ENCODE data around the gene MTRF1L.
A peak's percentile ranks its signal among the peaks of the same experiment; 100 is the strongest.

The MTRF1L gene

DNA sequence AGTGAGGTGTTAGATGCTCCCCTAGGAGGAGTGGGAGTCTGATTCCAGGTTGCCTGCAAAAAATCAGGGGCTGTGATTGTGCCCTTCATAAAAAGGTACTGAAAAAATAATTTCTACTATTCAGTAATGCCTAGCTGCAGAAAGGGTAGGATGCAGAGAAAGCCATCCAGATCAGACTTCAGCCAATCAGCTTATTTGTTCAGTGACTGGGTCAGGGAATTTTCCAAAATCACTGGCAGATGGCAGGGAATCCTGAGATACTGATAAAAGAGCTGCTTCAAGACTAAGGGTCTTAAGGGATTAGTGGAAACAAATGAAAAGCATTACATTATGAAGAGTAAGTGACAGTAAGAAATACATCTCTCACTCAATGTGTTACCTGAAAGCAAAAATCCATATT is 42.8 kb upstream of the MTRF1L start:
- Histone ChIP-seq H4K8ac (ENCODE audit: low read length) (no peak overlapping the region), H3K4ac (ENCODE audit: low read depth in 1 of 2, low read length in 2 of 2) (no peak overlapping the region), H3K79me1 (replicated peaks; ENCODE audit: low read length, poor library complexity, severe bottlenecking) (peaks cover 19% of the 10 kb centered on the region), H2AK5ac (ENCODE audit: low read length, severe bottlenecking) (no peak overlapping the region), H3K14ac (ENCODE audit: low read length in 2 of 2) (no peak overlapping the region), H2BK5ac (ENCODE audit: low read depth, low read length, poor library complexity, severe bottlenecking) (no peak overlapping the region), H3K27ac (ENCODE audit: low read length, poor library complexity, severe bottlenecking) (no peak overlapping the region), H3K4me1 (ENCODE audit: control insufficient read depth, insufficient read depth, low read depth, low read length) (no peaks in the 10 kb centered on the region), H2BK12ac (ENCODE audit: low read length in 2 of 2) (no peak overlapping the region), H3K23ac (ENCODE audit: low read length in 2 of 2) (no peak overlapping the region), H3K18ac (ENCODE audit: low read depth in 1 of 2, low read length in 2 of 2) (no peak overlapping the region), H3K27me3 (ENCODE audit: control insufficient read depth in 1 of 2, insufficient read depth in 1 of 2, low read length in 2 of 2) (no peaks in the 10 kb centered on the region), H2AFZ (ENCODE audit: low read depth, low read length) (no peak overlapping the region), H3K9me3 (ENCODE audit: control insufficient read depth, low read length) (no peaks in the 10 kb centered on the region), H3K9ac (ENCODE audit: low read length) (no peak overlapping the region), H2BK120ac (ENCODE audit: low read depth, low read length) (no peak overlapping the region), H2BK15ac (ENCODE audit: low read depth, poor library complexity, severe bottlenecking) (no peak overlapping the region), H3K4me2 (ENCODE audit: low read length, poor library complexity, severe bottlenecking) (no peak overlapping the region), H3K4me3 (ENCODE audit: insufficient read depth in 1 of 2, low read depth in 1 of 2, low read length in 2 of 2) (no peak overlapping the region), H3K36me3 (ENCODE audit: control insufficient read depth in 1 of 2, insufficient read depth in 2 of 2, low read depth in 1 of 2, low read length in 2 of 2) (peaks cover 4 to 28% of the 10 kb centered on the region in 2 experiments), H4K91ac (ENCODE audit: low read length) (no peak overlapping the region)
- no peak for DNase-seq

- no peaks in the 10 kb centered on the region for H3K27me3 ChIP-seq (ENCODE audit: control insufficient read depth in 1 of 2, insufficient read depth in 1 of 2, low read length in 2 of 2)
- H3K36me3 ChIP-seq (ENCODE audit: control insufficient read depth in 1 of 2, insufficient read depth in 2 of 2, low read depth in 1 of 2, low read length in 2 of 2) = peaks cover 4 to 38% of the 10 kb centered on the region in 2 experiments
- no peak overlapping the region for H3K18ac ChIP-seq (ENCODE audit: low read depth in 1 of 2, low read length in 2 of 2)
- 80% methylated on average over 2 of the region's 4 CpGs for WGBS
- no peaks in the 10 kb centered on the region for H3K9me3 ChIP-seq (ENCODE audit: control insufficient read depth, low read length)
- no peak overlapping the region for H3K4me3 ChIP-seq (ENCODE audit: insufficient read depth in 1 of 2, low read depth in 1 of 2, low read length in 2 of 2)
- no peak overlapping the region for H2BK120ac ChIP-seq (ENCODE audit: low read depth, low read length)
- H2AK5ac ChIP-seq (ENCODE audit: low read length, severe bottlenecking) = no peak overlapping the region
- no peak overlapping the region for H3K27ac ChIP-seq (ENCODE audit: low read length, poor library complexity, severe bottlenecking)
- H3K79me1 ChIP-seq (replicated peaks; ENCODE audit: low read length, poor library complexity, severe bottlenecking) = peaks cover 21% of the 10 kb centered on the region
- no peak overlapping the region for H3K4ac ChIP-seq (ENCODE audit: low read depth in 1 of 2, low read length in 2 of 2)
- no peak overlapping the region for H3K9ac ChIP-seq (ENCODE audit: low read length)
- no peak overlapping the region for H2BK12ac ChIP-seq (ENCODE audit: low read length in 2 of 2)
- no peak overlapping the region for H3K14ac ChIP-seq (ENCODE audit: low read length in 2 of 2)
- H2BK5ac ChIP-seq (ENCODE audit: low read depth, low read length, poor library complexity, severe bottlenecking) = no peak overlapping the region
- no peak overlapping the region for H3K23ac ChIP-seq (ENCODE audit: low read length in 2 of 2)
- no peak overlapping the region for H3K4me2 ChIP-seq (ENCODE audit: low read length, poor library complexity, severe bottlenecking)
- no peak for DNase-seq
- no peak overlapping the region for H2AFZ ChIP-seq (ENCODE audit: low read depth, low read length)
- no peak overlapping the region for H4K8ac ChIP-seq (ENCODE audit: low read length)
- no peak overlapping the region for H2BK15ac ChIP-seq (ENCODE audit: low read depth, poor library complexity, severe bottlenecking)
- H3K4me1 ChIP-seq (ENCODE audit: control insufficient read depth, insufficient read depth, low read depth, low read length) = no peaks in the 10 kb centered on the region
- no peak overlapping the region for H4K91ac ChIP-seq (ENCODE audit: low read length)
Measured at GRCh38 chr6:153044295-153044694, 41.8 kb upstream of the MTRF1L start.

GRCh38 chr6:153043719-153044118 is 41.2 kb upstream of the MTRF1L start:
- Histone ChIP-seq H2AFZ (ENCODE audit: low read depth, low read length) (no peak overlapping the region), H3K36me3 (ENCODE audit: control insufficient read depth in 1 of 2, insufficient read depth in 2 of 2, low read depth in 1 of 2, low read length in 2 of 2) (peaks cover 8 to 44% of the 10 kb centered on the region in 2 experiments), H3K4me1 (ENCODE audit: control insufficient read depth, insufficient read depth, low read depth, low read length) (no peaks in the 10 kb centered on the region), H3K9me3 (ENCODE audit: control insufficient read depth, low read length) (no peaks in the 10 kb centered on the region), H2BK15ac (ENCODE audit: low read depth, poor library complexity, severe bottlenecking) (no peak overlapping the region), H2BK12ac (ENCODE audit: low read length in 2 of 2) (no peak overlapping the region), H3K9ac (ENCODE audit: low read length) (no peak overlapping the region), H3K18ac (ENCODE audit: low read depth in 1 of 2, low read length in 2 of 2) (no peak overlapping the region), H3K14ac (ENCODE audit: low read length in 2 of 2) (no peak overlapping the region), H2BK120ac (ENCODE audit: low read depth, low read length) (no peak overlapping the region), H3K79me1 (replicated peaks; ENCODE audit: low read length, poor library complexity, severe bottlenecking) (peaks cover 21% of the 10 kb centered on the region), H3K4ac (ENCODE audit: low read depth in 1 of 2, low read length in 2 of 2) (no peak overlapping the region), H2AK5ac (ENCODE audit: low read length, severe bottlenecking) (no peak overlapping the region), H2BK5ac (ENCODE audit: low read depth, low read length, poor library complexity, severe bottlenecking) (no peak overlapping the region), H3K27ac (ENCODE audit: low read length, poor library complexity, severe bottlenecking) (no peak overlapping the region), H4K91ac (ENCODE audit: low read length) (no peak overlapping the region), H3K27me3 (ENCODE audit: control insufficient read depth in 1 of 2, insufficient read depth in 1 of 2, low read length in 2 of 2) (no peaks in the 10 kb centered on the region), H3K23ac (ENCODE audit: low read length in 2 of 2) (no peak overlapping the region), H3K4me2 (ENCODE audit: low read length, poor library complexity, severe bottlenecking) (no peak overlapping the region), H3K4me3 (ENCODE audit: insufficient read depth in 1 of 2, low read depth in 1 of 2, low read length in 2 of 2) (no peak overlapping the region), H4K8ac (ENCODE audit: low read length) (no peak overlapping the region)
- DNase-seq = no peak
- WGBS = 96% methylated on average over 3 of the region's 3 CpGs

- 52% methylated on average over 3 of the region's 4 CpGs for WGBS
- H2BK15ac ChIP-seq (ENCODE audit: low read depth, poor library complexity, severe bottlenecking) = no peak overlapping the region
- no peak overlapping the region for H2AFZ ChIP-seq (ENCODE audit: low read depth, low read length)
- no peak overlapping the region for H2BK5ac ChIP-seq (ENCODE audit: low read depth, low read length, poor library complexity, severe bottlenecking)
- H3K27ac ChIP-seq (ENCODE audit: low read length, poor library complexity, severe bottlenecking) = peak overlapping the region; percentile 43
- H4K91ac ChIP-seq (ENCODE audit: low read length) = no peak overlapping the region
- H3K9ac ChIP-seq (ENCODE audit: low read length) = peak overlapping the region; percentile 23
- peak; percentile 64 for DNase-seq
- H4K8ac ChIP-seq (ENCODE audit: low read length) = peak overlapping the region; percentile 64
- H3K4ac ChIP-seq (ENCODE audit: low read depth in 1 of 2, low read length in 2 of 2) = no peak overlapping the region
- no peaks in the 10 kb centered on the region for H3K9me3 ChIP-seq (ENCODE audit: control insufficient read depth, low read length)
- no peak overlapping the region for H3K14ac ChIP-seq (ENCODE audit: low read length in 2 of 2)
- H3K4me1 ChIP-seq (ENCODE audit: control insufficient read depth, insufficient read depth, low read depth, low read length) = peaks cover 2% of the 10 kb centered on the region
- H2AK5ac ChIP-seq (ENCODE audit: low read length, severe bottlenecking) = no peak overlapping the region
- peaks cover 5 to 50% of the 10 kb centered on the region in 2 experiments for H3K36me3 ChIP-seq (ENCODE audit: control insufficient read depth in 1 of 2, insufficient read depth in 2 of 2, low read depth in 1 of 2, low read length in 2 of 2)
- H3K4me3 ChIP-seq (ENCODE audit: insufficient read depth in 1 of 2, low read depth in 1 of 2, low read length in 2 of 2) = no peak overlapping the region
- no peak overlapping the region for H3K23ac ChIP-seq (ENCODE audit: low read length in 2 of 2)
- no peak overlapping the region for H3K4me2 ChIP-seq (ENCODE audit: low read length, poor library complexity, severe bottlenecking)
- no peak overlapping the region for H2BK120ac ChIP-seq (ENCODE audit: low read depth, low read length)
- H3K27me3 ChIP-seq (ENCODE audit: control insufficient read depth in 1 of 2, insufficient read depth in 1 of 2, low read length in 2 of 2) = no peaks in the 10 kb centered on the region
- H3K79me1 ChIP-seq (replicated peaks; ENCODE audit: low read length, poor library complexity, severe bottlenecking) = peaks cover 22% of the 10 kb centered on the region
- H3K18ac ChIP-seq (ENCODE audit: low read depth in 1 of 2, low read length in 2 of 2) = peak overlapping the region in 1 of 2 experiments; percentile 33
- H2BK12ac ChIP-seq (ENCODE audit: low read length in 2 of 2) = no peak overlapping the region
Measured at GRCh38 chr6:153038378-153039057, 36.0 kb upstream of the MTRF1L start.
